CD8-positive, alpha-beta memory T cell (primary cell): ENCODE measurements around the gene GNB2. TPM values are rescaled to one million over a fixed set of nuclear protein-coding genes. Genes with fewer than 3 reads are reported as not detected.
"Not testable (repeated sequence)": the region's sequence is repeated elsewhere in the genome, so short reads cannot be mapped to it uniquely, and the experiment has no call there.

Source experiments
- CTCF ChIA-PET: fragments of 350-600 bp; sonication (Branson Sonifier 250); formaldehyde crosslinking; loops from one replicate; lab custom pipeline; 2021; ENCODE audit warnings: antibody characterized with exemption; lab: Charles Lee
- POLR2A ChIA-PET: fragments of 350-600 bp; sonication (Branson Sonifier 250); formaldehyde crosslinking; loops from one replicate; lab custom pipeline; 2021; ENCODE audit warnings: antibody characterized with exemption; lab: Charles Lee
- DNase-seq, 5 donors: peaks; one replicate each; pipeline versions ENCODE4 v3.0.0 to v3.0.0-alpha.2; 2020 to 2022; ENCODE audit warnings: mixed read lengths in 1 of 5
- H3K27ac ChIP-seq: one replicate; pipeline ENCODE4 v1.7.0; 2013; ENCODE audit warnings: low read depth, mild to moderate bottlenecking, low read length, moderate library complexity
- H3K27me3 ChIP-seq: 2 replicates; pipeline ENCODE4 v1.7.0; 2013; ENCODE audit warnings: low read length, mild to moderate bottlenecking; ENCODE audit not compliant: insufficient read depth, poor library complexity, severe bottlenecking
- H3K36me3 ChIP-seq: 2 replicates; pipeline ENCODE4 v1.7.0; 2013; ENCODE audit warnings: mild to moderate bottlenecking, low read length, moderate library complexity; ENCODE audit not compliant: insufficient read depth
- H3K4me1 ChIP-seq: 2 replicates; pipeline ENCODE4 v1.7.0; 2013; ENCODE audit warnings: mild to moderate bottlenecking, low read length, moderate library complexity; ENCODE audit not compliant: insufficient read depth
- H3K4me3 ChIP-seq: 2 replicates; pipeline ENCODE4 v1.7.0; 2013; ENCODE audit warnings: mild to moderate bottlenecking, low read length
- H3K9me3 ChIP-seq: 2 replicates; pipeline ENCODE4 v1.7.0; 2013; ENCODE audit warnings: mild to moderate bottlenecking, low read length
- H3K27ac Mint-ChIP-seq, 8 donors: one replicate each; pipeline ENCODE4 v1.8.0; 2020 to 2021; ENCODE audit warnings: mixed read lengths in 8 of 8, mild to moderate bottlenecking in 6 of 8, inconsistent platforms in 3 of 8, moderate library complexity in 3 of 8
- H3K27me3 Mint-ChIP-seq, 2 donors: one replicate each; pipeline ENCODE4 v1.8.0; 2020 to 2021; ENCODE audit warnings: mixed read lengths in 2 of 2, mild to moderate bottlenecking in 1 of 2, moderate library complexity in 1 of 2
- H3K36me3 Mint-ChIP-seq, 3 donors: one replicate each; pipeline ENCODE4 v1.8.0; 2020 to 2021; ENCODE audit warnings: mixed read lengths in 3 of 3, inconsistent platforms in 1 of 3, mild to moderate bottlenecking in 1 of 3
- H3K4me1 Mint-ChIP-seq, 3 donors: one replicate each; pipeline ENCODE4 v1.8.0; 2020 to 2021; ENCODE audit warnings: mixed read lengths in 3 of 3, inconsistent platforms in 1 of 3, mild to moderate bottlenecking in 1 of 3
- H3K4me3 Mint-ChIP-seq, 7 donors: one replicate each; pipeline ENCODE4 v1.8.0; 2020 to 2021; ENCODE audit warnings: mixed read lengths in 7 of 7, mild to moderate bottlenecking in 6 of 7, moderate library complexity in 4 of 7, inconsistent platforms in 2 of 7
- H3K9me3 Mint-ChIP-seq, 5 donors: one replicate each; pipeline ENCODE4 v1.8.0; 2020 to 2022; ENCODE audit warnings: mixed read lengths in 5 of 5, mild to moderate bottlenecking in 3 of 5, moderate library complexity in 2 of 5, inconsistent platforms in 1 of 5
- polyA plus RNA-seq: library from polyadenylated mRNA; unstranded; fragments of 300-500 nt; fragmentation: Illumina TruSeq; gene quantifications from one replicate; pipeline ENCODE4 v1.2.3, GENCODE V29; 2021
- total RNA-seq, 2 experiments: library from RNA; stranded (reverse); gene quantifications; one replicate each; pipeline ENCODE4 v1.2.3, GENCODE V29; 2021

The GNB2 gene
- total and polyA plus RNA-seq, 3 experiments from 2014 or later = 62.9 to 262 (median 253) TPM

GRCh38 chr7:100710452-100710851, 36.9 kb downstream of the GNB2 start:
- Mint-ChIP-seq H3K27ac (no peak overlapping the region), H3K4me3 (peak overlapping the region in 1 of 7 donors; percentile 6), H3K4me1 (peaks cover 12 to 19% (median 15%) of the 10 kb centered on the region in 3 donors), H3K9me3 (no peaks in the 10 kb centered on the region), H3K36me3 (peaks cover 0 to 11% (median 0%) of the 10 kb centered on the region in 3 donors), H3K27me3 (peaks cover 3% of the 10 kb centered on the region in 2 donors)
- Histone ChIP-seq H3K27ac (no peak overlapping the region), H3K4me3 (no peak overlapping the region), H3K4me1 (peaks cover 10% of the 10 kb centered on the region), H3K36me3 (no peaks in the 10 kb centered on the region), H3K27me3 (no peaks in the 10 kb centered on the region), H3K9me3 (no peaks in the 10 kb centered on the region)
- DNase-seq = no peak
- CTCF ChIA-PET = interaction anchor here (1.0 to 1.4 kb wide), 2 partner anchors 13 to 142 kb away, joined by 3 read pairs; partner anchors contain the start of gene SLC12A9
- POLR2A ChIA-PET = no interaction called here

GRCh38 chr7:100711369-100711768, 37.8 kb downstream of the GNB2 start:
- H3K36me3 Mint-ChIP-seq = peaks cover 0 to 4% (median 0%) of the 10 kb centered on the region in 3 donors
- H3K27me3 Mint-ChIP-seq = peaks cover 2 to 4% of the 10 kb centered on the region in 2 donors
- H3K9me3 Mint-ChIP-seq = no peaks in the 10 kb centered on the region
- Histone ChIP-seq H3K27me3 (no peaks in the 10 kb centered on the region), H3K9me3 (no peaks in the 10 kb centered on the region), H3K4me3 (no peak overlapping the region), H3K27ac (no peak overlapping the region), H3K4me1 (peaks cover 10% of the 10 kb centered on the region), H3K36me3 (no peaks in the 10 kb centered on the region)
- ChIA-PET POLR2A (interaction anchor here (0.7 kb wide), 1 partner anchor 166 kb away, joined by 4 read pairs; no protein-coding TSS in a partner anchor), CTCF (interaction anchor here (0.7 to 1.7 kb wide), 3 partner anchors 20 to 415 kb away, joined by 3 to 4 read pairs (median 3); partner anchors contain the start of gene SLC12A9)
- H3K4me1 Mint-ChIP-seq = peaks cover 8 to 12% (median 9%) of the 10 kb centered on the region in 3 donors
- no peak for DNase-seq
- no peak overlapping the region for H3K4me3 Mint-ChIP-seq
- peak overlapping the region in 1 of 8 donors; percentile 52 for H3K27ac Mint-ChIP-seq

GRCh38 chr7:100714725-100715124, 41.2 kb downstream of the GNB2 start:
- Histone ChIP-seq H3K27me3 (peaks cover 1% of the 10 kb centered on the region), H3K36me3 (no peaks in the 10 kb centered on the region), H3K27ac (no peak overlapping the region), H3K4me1 (no peaks in the 10 kb centered on the region), H3K4me3 (no peak overlapping the region), H3K9me3 (no peaks in the 10 kb centered on the region)
- ChIA-PET POLR2A (no interaction called here), CTCF (interaction anchor here (0.9 to 1.5 kb wide), 3 partner anchors 8 to 82 kb away, joined by 3 to 4 read pairs (median 4); no protein-coding TSS in a partner anchor)
- peaks cover 17 to 24% of the 10 kb centered on the region in 2 donors for H3K27me3 Mint-ChIP-seq
- no peak for DNase-seq
- H3K9me3 Mint-ChIP-seq = peaks cover 0 to 13% (median 12%) of the 10 kb centered on the region in 5 donors
- H3K4me1 Mint-ChIP-seq = no peaks in the 10 kb centered on the region
- peak overlapping the region in 1 of 8 donors; percentile 19 for H3K27ac Mint-ChIP-seq
- no peak overlapping the region for H3K4me3 Mint-ChIP-seq
- H3K36me3 Mint-ChIP-seq = peaks cover 0 to 9% (median 0%) of the 10 kb centered on the region in 3 donors

GRCh38 chr7:100717073-100717472, 43.5 kb downstream of the GNB2 start:
- H3K27ac ChIP-seq, H3K9me3 ChIP-seq, H3K36me3 ChIP-seq, DNase-seq, H3K4me3 Mint-ChIP-seq, H3K4me1 Mint-ChIP-seq, H3K4me3 ChIP-seq, H3K27ac Mint-ChIP-seq, H3K4me1 ChIP-seq, POLR2A ChIA-PET: not testable (repeated sequence)
- Mint-ChIP-seq H3K9me3 (peaks cover 0 to 13% (median 12%) of the 10 kb centered on the region in 5 donors), H3K27me3 (peaks cover 28 to 40% of the 10 kb centered on the region in 2 donors), H3K36me3 (peaks cover 0 to 11% (median 0%) of the 10 kb centered on the region in 3 donors)
- CTCF ChIA-PET = interaction anchor here (0.7 to 1.1 kb wide), 4 partner anchors 9 to 248 kb away, joined by 3 to 4 read pairs (median 4); partner anchors contain the start of gene POP7
- peaks cover 20% of the 10 kb centered on the region for H3K27me3 ChIP-seq

GRCh38 chr7:100719523-100720278, 46.2 kb downstream of the GNB2 start:
- H3K36me3 ChIP-seq = no peaks in the 10 kb centered on the region
- POLR2A ChIA-PET = no interaction called here

GRCh38 chr7:100720279-100720670, 46.7 kb downstream of the GNB2 start, which contains the start of gene EPO:
EPO (plus strand) TSS chr7:100720468; CDS start chr7:100720981, 513 bp downstream.
- Mint-ChIP-seq H3K27me3 (peaks cover 40 to 57% of the 10 kb centered on the region in 2 donors), H3K4me3 (no peak within 1 kb of the TSS), H3K4me1 (peaks cover 2 to 5% (median 4%) of the 10 kb centered on the region in 3 donors), H3K9me3 (peaks cover 0 to 13% (median 12%) of the 10 kb centered on the region in 5 donors), H3K36me3 (peaks cover 0 to 11% (median 0%) of the 10 kb centered on the region in 3 donors), H3K27ac (peak within 1 kb of the TSS in 2 of 8 donors; percentile 39 to 68)
- Histone ChIP-seq H3K4me3 (no peak within 1 kb of the TSS), H3K27ac (no peak within 1 kb of the TSS), H3K4me1 (peaks cover 3% of the 10 kb centered on the region), H3K27me3 (peaks cover 20% of the 10 kb centered on the region), H3K9me3 (no peaks in the 10 kb centered on the region), H3K36me3 (no peaks in the 10 kb centered on the region)
- CTCF ChIA-PET = interaction anchor here (1.7 kb wide), 1 partner anchor 14 kb away, joined by 4 read pairs; the partner anchor contains the start of gene POP7
- DNase-seq = no peak
- POLR2A ChIA-PET = no interaction called here

More at GRCh38 chr7:100719523-100720278, 46.2 kb downstream of the GNB2 start:
- peaks cover 37 to 58% of the 10 kb centered on the region in 2 donors for H3K27me3 Mint-ChIP-seq
- Histone ChIP-seq H3K4me1 (no peaks in the 10 kb centered on the region), H3K27ac (no peak overlapping the region), H3K4me3 (no peak overlapping the region), H3K9me3 (no peaks in the 10 kb centered on the region), H3K27me3 (peaks cover 20% of the 10 kb centered on the region)
- no peak for DNase-seq
- peaks cover 0 to 13% (median 12%) of the 10 kb centered on the region in 5 donors for H3K9me3 Mint-ChIP-seq
- H3K4me1 Mint-ChIP-seq = peaks cover 0 to 3% (median 0%) of the 10 kb centered on the region in 3 donors
- H3K27ac Mint-ChIP-seq = peak overlapping the region in 2 of 8 donors; percentile 39 to 68
- no peak overlapping the region for H3K4me3 Mint-ChIP-seq
- CTCF ChIA-PET = interaction anchor here (1.1 to 1.7 kb wide), 2 partner anchors 14 to 27 kb away, joined by 3 to 4 read pairs; partner anchors contain the start of gene POP7
- H3K36me3 Mint-ChIP-seq = peaks cover 0 to 11% (median 0%) of the 10 kb centered on the region in 3 donors

GRCh38 chr7:100720671-100721504, 47.3 kb downstream of the GNB2 start:
- Histone ChIP-seq H3K36me3 (no peaks in the 10 kb centered on the region), H3K4me3 (no peak overlapping the region), H3K4me1 (peaks cover 5% of the 10 kb centered on the region), H3K27me3 (peaks cover 20% of the 10 kb centered on the region), H3K9me3 (no peaks in the 10 kb centered on the region), H3K27ac (no peak overlapping the region)
- CTCF ChIA-PET = interaction anchor here (0.9 to 1.3 kb wide), 3 partner anchors 16 to 157 kb away, joined by 3 to 6 read pairs (median 3); partner anchors contain the start of gene POP7
- Mint-ChIP-seq H3K4me1 (peaks cover 3 to 6% (median 5%) of the 10 kb centered on the region in 3 donors), H3K4me3 (no peak overlapping the region), H3K27ac (no peak overlapping the region), H3K9me3 (peaks cover 0 to 13% (median 12%) of the 10 kb centered on the region in 5 donors), H3K36me3 (peaks cover 0 to 11% (median 0%) of the 10 kb centered on the region in 3 donors), H3K27me3 (peaks cover 40 to 54% of the 10 kb centered on the region in 2 donors)
- no peak for DNase-seq
- POLR2A ChIA-PET = interaction anchor here (0.5 to 0.6 kb wide), 2 partner anchors 110 to 170 kb away, joined by 4 to 5 read pairs; no protein-coding TSS in a partner anchor
